PFSK-1 (cell line): ENCODE data around the gene CEACAM3.

Experiments
- POLR2AphosphoS5 ChIP-seq: IDR thresholded peaks from 2 replicates; pipeline ENCODE4 v1.6.1; 2012; ENCODE audit warnings: low read depth, mild to moderate bottlenecking, control low read depth, low read length, moderate library complexity
- REST ChIP-seq, 2 experiments: IDR thresholded peaks; 2 replicates each; pipeline versions ENCODE4 v1.6.1 to v1.8.0; 2011 to 2012; ENCODE audit warnings: low read depth in 2 of 2, low read length in 2 of 2, control low read depth in 1 of 2, inconsistent platforms in 1 of 2, mild to moderate bottlenecking in 1 of 2, moderate library complexity in 1 of 2; ENCODE audit not compliant: insufficient read depth in 1 of 2

GRCh38 chr19:41853344-41853743 lies 57.0 kb downstream of the CEACAM3 start:
- TF ChIP-seq POLR2AphosphoS5 (no peak), REST (IDR thresholded peaks at IDR 0.05; ENCODE audit: insufficient read depth in 1 of 2, low read depth in 2 of 2, low read length in 2 of 2) (no peak)
